ENCODE measurements around the gene CHST11.

DNA sequence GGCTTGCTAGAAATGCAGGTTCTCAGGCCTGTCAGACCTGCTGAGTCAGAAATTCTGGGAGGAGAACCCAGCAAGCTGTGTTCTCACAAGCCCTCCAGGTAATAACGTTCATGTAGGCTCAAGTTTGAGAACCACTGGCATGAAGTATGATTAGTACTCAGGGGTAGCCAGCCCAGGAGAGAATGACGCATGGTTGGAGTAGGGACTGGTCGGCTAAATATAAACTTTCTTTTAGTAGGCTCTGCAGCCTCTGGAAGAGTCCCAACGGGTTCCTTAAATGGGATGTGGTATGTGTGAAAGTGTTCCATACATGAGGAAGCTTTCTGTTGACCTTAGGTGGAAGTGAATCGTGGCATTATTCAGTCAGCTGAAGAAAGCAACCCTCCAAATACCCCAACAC lies 292.0 kb downstream of the CHST11 start:
- no peak for TF ChIP-seq POLR2A (IDR thresholded peaks at IDR 0.05; ENCODE audit: low read depth, low read length)
- TF ChIP-seq POLR2AphosphoS5 (IDR thresholded peaks at IDR 0.05; ENCODE audit: low read depth, low read length): no peak
- TF ChIP-seq POU2F2 (IDR thresholded peaks at IDR 0.05; ENCODE audit: low read depth, low read length): no peak
- TF ChIP-seq TAF1 (IDR thresholded peaks at IDR 0.05; ENCODE audit: low read depth, low read length): no peak
- no peak for TF ChIP-seq PAX5 (IDR thresholded peaks at IDR 0.05; ENCODE audit: insufficient read depth, low read length, severe bottlenecking)
